Measurements from ENCODE around the gene FCHSD2.
"Not testable (repeated sequence)": the region's sequence is repeated elsewhere in the genome, so short reads cannot be mapped to it uniquely, and the experiment has no call there.

The FCHSD2 gene

DNA sequence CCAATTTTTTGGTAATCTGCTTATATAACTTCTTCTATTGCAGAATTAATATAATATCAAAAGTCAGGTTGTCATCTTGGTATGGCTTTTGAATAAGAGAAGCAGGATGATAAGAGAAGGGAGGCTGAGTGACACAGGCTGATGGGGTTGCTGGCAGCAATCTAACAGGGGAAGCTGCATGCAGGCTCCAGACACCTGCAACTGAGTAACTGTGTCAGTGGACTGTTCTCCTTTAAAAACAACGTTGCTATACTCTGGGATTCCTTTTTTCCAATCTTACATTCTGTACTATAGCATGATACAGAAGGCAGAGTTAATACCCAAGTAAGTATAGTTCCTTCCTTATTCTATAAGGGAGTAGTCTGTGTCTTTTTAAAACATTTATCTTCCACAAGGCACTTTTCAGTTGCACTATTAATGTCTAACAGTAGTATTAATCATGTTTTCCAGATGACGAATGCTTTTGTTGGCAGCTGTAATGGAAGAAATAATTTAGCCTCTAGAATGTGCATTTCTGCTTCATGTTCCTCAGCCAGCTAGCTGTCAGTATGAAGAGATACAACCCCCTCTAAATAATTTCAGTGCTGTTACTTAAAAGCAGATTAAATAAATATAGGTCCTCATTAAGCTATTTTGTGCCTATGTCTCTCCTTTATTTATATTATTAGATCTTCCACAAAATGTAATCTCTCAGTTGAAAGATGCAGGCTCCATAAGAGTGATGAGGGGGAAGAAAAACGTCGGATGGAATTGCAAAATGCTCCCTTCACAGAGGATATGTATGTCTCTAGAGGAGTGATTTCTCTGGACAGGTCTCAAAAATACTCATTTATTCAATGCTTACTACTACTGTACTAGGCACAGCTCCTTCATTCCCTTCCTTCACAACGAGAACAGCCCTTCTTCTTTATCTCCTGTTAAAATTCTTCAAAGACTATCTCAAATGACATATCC is 277.1 kb downstream of the FCHSD2 start:
- no peak for DNase-seq (ENCODE audit: low spot score)

DNA sequence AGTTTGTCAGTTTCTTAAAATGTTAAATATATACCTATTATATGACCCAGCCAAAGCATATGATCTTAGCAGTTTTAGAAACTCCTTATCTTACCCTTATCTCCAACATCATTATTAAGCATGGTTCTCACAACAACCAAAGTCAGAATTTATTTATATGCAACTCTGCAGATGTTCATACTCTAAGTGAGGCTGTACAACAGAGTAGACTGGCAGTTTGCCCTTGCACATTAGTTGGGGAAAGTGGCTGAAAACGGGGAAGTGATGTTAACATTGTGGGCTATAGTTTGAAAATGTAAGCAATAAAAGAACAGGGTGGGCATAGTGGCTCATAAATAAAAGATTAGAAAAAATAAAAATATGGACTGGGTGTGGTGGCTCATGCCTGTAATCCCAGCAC is 278.2 kb downstream of the FCHSD2 start:
- DNase-seq (ENCODE audit: low spot score) = no peak

- DNase-seq (ENCODE audit: low spot score) = no peak
Measured at GRCh38 chr11:72863091-72863490, 279.0 kb downstream of the FCHSD2 start.

DNA sequence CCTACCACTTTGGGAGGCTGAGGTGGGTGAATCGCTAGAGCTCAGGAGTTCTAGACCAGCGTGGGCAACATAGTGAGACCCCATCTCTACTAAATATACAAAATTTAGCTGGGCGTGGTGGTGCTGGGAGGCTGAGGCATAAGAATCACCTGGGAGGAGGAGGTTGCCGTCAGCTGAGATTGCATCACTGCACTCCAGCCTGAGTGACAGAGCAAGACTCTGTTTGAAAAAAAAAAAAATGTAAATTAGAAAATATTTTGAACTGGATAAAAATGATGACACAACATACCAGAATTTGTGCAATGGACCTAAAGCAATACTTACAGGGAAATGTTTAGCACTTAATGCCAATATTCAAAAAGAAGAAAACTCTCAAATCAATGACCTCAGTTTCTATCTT is 281.5 kb downstream of the FCHSD2 start:
- DNase-seq (ENCODE audit: low spot score) = no peak

- DNase-seq (ENCODE audit: low spot score) = no peak
Measured at GRCh38 chr11:72860010-72860409, 282.1 kb downstream of the FCHSD2 start.

DNA sequence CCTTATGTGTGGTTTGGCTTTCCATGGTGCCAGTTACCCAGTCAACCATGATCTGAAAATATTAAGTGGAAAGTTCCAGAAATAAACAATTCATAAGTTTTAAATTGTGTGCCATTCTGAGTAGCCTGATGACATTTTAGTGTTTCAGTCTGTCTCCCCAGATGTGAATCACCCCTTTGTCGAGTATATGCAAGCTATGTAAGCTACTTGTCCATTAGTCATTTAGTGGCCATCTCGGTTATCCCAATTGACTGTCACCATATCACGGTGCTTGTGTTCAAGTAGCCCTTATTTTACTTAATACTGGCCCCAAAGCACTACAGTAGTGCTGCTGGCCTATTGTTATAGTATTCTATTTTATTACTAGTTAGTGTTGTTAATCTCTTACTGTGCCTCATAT is 283.0 kb downstream of the FCHSD2 start:
- no peak for DNase-seq (ENCODE audit: low spot score)

DNA sequence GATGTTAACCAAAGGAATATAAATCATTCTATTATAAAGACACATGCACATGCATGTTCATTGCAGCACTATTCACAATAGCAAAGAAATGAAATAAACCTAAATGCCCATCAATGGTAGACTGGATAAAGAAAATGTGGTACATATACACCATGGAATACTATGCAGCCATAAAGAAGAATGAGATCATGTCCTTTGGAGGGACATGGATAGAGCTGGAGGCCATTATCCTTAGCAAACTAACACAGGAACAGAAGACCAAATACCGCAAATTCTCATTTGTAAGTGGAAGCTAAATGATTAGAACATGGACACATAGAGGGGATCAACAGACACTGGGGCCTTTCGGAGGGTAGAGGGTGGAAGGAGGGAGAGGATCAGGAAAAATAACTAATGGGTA is 283.9 kb downstream of the FCHSD2 start:
- not testable (repeated sequence) for DNase-seq (ENCODE audit: low spot score)

GRCh38 chr11:72856551-72857345 is 285.4 kb downstream of the FCHSD2 start:
- DNase-seq (ENCODE audit: low spot score) = no peak

DNA sequence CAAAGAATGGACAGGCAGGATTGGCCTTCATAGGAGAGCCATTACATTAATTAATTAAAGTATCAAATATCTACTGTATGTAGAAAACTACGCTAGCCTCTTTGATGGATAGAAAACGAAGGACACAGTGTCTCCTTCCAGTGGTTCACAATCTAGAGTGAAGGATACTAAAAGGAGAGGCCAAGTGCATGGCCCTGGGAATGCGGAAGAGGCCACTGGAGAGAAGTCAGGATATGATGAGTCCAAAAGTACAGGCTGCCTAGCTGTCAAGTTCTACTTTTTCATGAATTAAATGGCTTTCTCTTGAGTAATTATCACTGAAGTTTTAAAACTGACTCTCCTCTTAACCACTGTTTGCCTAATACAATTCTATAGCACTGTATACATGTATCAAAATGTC is 286.1 kb downstream of the FCHSD2 start:
- no peak for DNase-seq (ENCODE audit: low spot score)

DNA sequence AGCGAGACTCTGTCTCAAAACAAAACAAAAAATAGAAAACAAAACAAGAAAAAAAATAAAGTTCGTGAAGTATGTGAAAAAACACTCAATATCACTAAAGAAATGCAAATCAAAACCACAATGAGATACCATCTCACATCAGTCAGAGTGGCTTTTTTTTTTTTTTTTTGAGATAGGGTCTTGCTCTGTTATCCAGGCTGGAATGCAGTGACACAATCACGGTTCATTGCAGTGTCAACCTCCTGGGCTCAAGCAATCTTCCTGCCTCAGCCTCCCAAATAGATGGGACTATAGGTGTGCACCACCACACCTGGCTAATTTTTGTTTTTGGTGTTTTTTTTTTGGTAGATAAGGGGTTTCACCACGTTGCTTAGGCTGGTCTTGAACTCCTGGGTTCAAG is 290.4 kb downstream of the FCHSD2 start:
- no peak for DNase-seq (ENCODE audit: low spot score)

DNA sequence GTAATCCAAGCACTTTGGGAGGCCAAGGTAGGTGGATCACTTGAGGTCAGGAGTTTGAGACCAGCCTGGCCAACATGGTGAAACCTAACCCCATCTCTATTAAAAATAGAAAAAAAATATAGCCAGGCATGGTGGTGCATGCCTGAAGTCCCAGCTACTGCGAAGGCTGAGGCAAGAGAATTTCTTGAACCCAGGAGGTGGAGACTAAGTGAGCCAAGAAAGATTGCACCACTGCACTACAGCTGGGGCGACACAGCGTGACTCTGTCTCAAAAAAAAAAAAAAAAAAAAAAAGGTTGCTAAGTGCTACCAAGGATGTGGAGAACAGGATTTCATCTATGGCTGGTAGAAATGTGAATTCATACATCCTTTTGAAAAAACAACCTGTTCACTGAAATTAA is 291.3 kb downstream of the FCHSD2 start:
- DNase-seq (ENCODE audit: low spot score) = no peak

- DNase-seq (ENCODE audit: low spot score) = no peak
Measured at GRCh38 chr11:72848846-72849466, 293.2 kb downstream of the FCHSD2 start.

- DNase-seq (ENCODE audit: low spot score) = no peak
Measured at GRCh38 chr11:72844356-72844755, 297.8 kb downstream of the FCHSD2 start.

GRCh38 chr11:72842653-72843330 is 299.3 kb downstream of the FCHSD2 start:
- no peak for DNase-seq (ENCODE audit: low spot score)

- no peak for DNase-seq (ENCODE audit: low spot score)
Measured at GRCh38 chr11:72842126-72842525, 300.0 kb downstream of the FCHSD2 start.

- DNase-seq (ENCODE audit: low spot score) = no peak
Measured at GRCh38 chr11:72841397-72841796, 300.7 kb downstream of the FCHSD2 start.

GRCh38 chr11:72840780-72841179 is 301.3 kb downstream of the FCHSD2 start:
- DNase-seq (ENCODE audit: low spot score) = no peak

DNA sequence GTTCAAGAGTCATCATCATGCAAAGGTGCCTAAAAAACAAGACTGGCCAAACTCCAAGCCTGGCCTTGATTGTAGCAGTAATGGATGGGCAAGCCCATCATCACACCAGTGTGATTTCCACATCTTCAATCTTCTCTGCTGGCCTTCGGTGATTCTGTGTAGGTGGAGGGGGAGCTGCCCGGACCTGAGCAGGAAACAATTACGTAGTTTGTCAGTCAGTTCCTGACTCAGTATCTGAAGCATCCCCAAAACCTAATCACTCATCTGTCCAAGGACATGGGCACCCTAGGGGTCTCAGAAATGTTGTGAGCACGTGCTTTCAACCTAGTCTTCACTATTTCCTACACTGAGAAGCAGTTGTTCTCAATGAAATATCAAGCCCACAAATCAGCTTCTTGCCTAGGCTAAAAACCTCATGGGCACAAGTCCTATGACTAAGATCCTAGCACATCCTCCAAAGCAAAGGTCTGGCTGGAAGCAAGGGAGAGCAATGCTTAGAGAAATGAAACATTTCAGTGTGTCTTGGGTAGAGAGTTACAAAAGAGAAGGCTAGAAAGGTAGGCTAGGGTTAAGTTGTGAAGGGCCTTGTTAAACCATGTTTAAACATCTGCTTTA is 303.3 kb downstream of the FCHSD2 start:
- no peak for DNase-seq (ENCODE audit: low spot score)

- DNase-seq (ENCODE audit: low spot score) = no peak
Measured at GRCh38 chr11:72836111-72836510, 306.0 kb downstream of the FCHSD2 start.

DNA sequence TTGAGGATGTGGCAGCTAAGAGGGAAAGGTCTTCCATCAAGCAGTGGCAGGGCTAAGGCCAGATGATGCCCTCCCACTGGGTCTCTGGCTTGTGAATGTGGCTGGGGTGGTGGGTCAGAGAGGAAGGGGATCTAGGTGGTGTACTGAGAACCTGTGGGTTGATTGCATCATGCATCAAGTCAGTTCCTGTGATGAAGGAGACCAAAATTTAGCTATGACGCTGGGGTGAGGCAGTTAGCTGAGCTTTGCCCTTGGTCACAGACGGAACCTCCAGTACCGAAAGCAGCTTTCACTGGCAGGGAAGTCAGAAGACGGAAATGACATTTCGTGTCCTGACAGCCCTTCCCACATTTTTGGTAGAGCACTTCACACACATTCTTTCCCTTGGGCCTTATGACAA is 307.2 kb downstream of the FCHSD2 start:
- no peak for DNase-seq (ENCODE audit: low spot score)

GRCh38 chr11:72833811-72834493 is 308.2 kb downstream of the FCHSD2 start:
- DNase-seq (ENCODE audit: low spot score) = no peak

Data from left forelimb (tissue), 1 donor.